GM23338 (cell line): ENCODE measurements around the gene SEMA5A. TPM values are rescaled to one million over a fixed set of nuclear protein-coding genes. Genes with fewer than 3 reads are reported as not detected.

Source experiments
- ATAC-seq: fragments of 200-7000 bp; cut with Tn5 transposase; 3 replicates; pipeline ENCODE4 v1.9.1; 2020
- DNase-seq: peaks from one replicate; pipeline ENCODE4 v3.0.0-alpha.2; 2015; ENCODE audit warnings: low spot score
- H2AFZ ChIP-seq: fragments of 200-600 bp; sonication (generic); 2 replicates; pipeline ENCODE4 v1.8.0; 2016; ENCODE audit warnings: antibody characterized with exemption, mild to moderate bottlenecking, moderate library complexity
- H3F3A ChIP-seq: fragments of 200-600 bp; sonication (generic); replicated peaks from 2 replicates; pipeline ENCODE4 v1.8.0; 2017; ENCODE audit warnings: antibody characterized with exemption, mixed run types, low read depth
- H3K27ac ChIP-seq: fragments of 200-600 bp; sonication (generic); 2 replicates; pipeline ENCODE4 v1.6.1; 2016; ENCODE audit warnings: low read depth
- H3K27me3 ChIP-seq: fragments of 200-600 bp; sonication (generic); 2 replicates; pipeline ENCODE4 v1.8.0; 2016; ENCODE audit warnings: mild to moderate bottlenecking, mixed run types, moderate library complexity; ENCODE audit not compliant: insufficient read depth
- H3K36me3 ChIP-seq: fragments of 200-600 bp; sonication (generic); 2 replicates; pipeline ENCODE4 v1.8.0; 2016; ENCODE audit warnings: mild to moderate bottlenecking; ENCODE audit not compliant: insufficient read depth
- H3K4me1 ChIP-seq: fragments of 200-600 bp; sonication (generic); 2 replicates; pipeline ENCODE4 v1.8.0; 2016; ENCODE audit warnings: mild to moderate bottlenecking, moderate library complexity; ENCODE audit not compliant: insufficient read depth
- H3K4me2 ChIP-seq: fragments of 200-600 bp; sonication (generic); 2 replicates; pipeline ENCODE4 v1.7.1; 2017; ENCODE audit warnings: mixed run types
- H3K4me3 ChIP-seq: fragments of 200-600 bp; sonication (generic); 2 replicates; pipeline ENCODE4 v1.6.1; 2016; ENCODE audit warnings: mixed run types
- H3K79me2 ChIP-seq: fragments of 200-600 bp; sonication (generic); replicated peaks from 2 replicates; pipeline ENCODE4 v1.8.0; 2017; ENCODE audit warnings: mild to moderate bottlenecking; ENCODE audit not compliant: insufficient read depth
- H3K9me2 ChIP-seq: fragments of 200-600 bp; sonication (generic); 2 replicates; pipeline ENCODE4 v1.8.0; 2017; ENCODE audit not compliant: insufficient read depth
- H4K20me1 ChIP-seq: fragments of 200-600 bp; sonication (generic); replicated peaks from 2 replicates; pipeline ENCODE4 v1.8.0; 2017; ENCODE audit warnings: mild to moderate bottlenecking; ENCODE audit not compliant: insufficient read depth
- H3K27ac Mint-ChIP-seq: 2 replicates; pipeline ENCODE4 v1.8.0; 2020; ENCODE audit warnings: inconsistent platforms, mild to moderate bottlenecking, moderate library complexity, mixed read lengths
- H3K27me3 Mint-ChIP-seq: 3 replicates; pipeline ENCODE4 v1.8.0; 2022; ENCODE audit warnings: low read depth, mild to moderate bottlenecking, moderate library complexity, mixed read lengths, inconsistent platforms; ENCODE audit not compliant: insufficient read depth, poor library complexity
- H3K36me3 Mint-ChIP-seq: 3 replicates; pipeline ENCODE4 v1.8.0; 2021; ENCODE audit warnings: low read depth, mild to moderate bottlenecking, inconsistent platforms, moderate library complexity, mixed read lengths
- H3K4me1 Mint-ChIP-seq: 3 replicates; pipeline ENCODE4 v1.8.0; 2020; ENCODE audit warnings: mild to moderate bottlenecking, inconsistent platforms, mixed read lengths
- H3K4me3 Mint-ChIP-seq: 3 replicates; pipeline ENCODE4 v1.8.0; 2021; ENCODE audit warnings: moderate library complexity, mild to moderate bottlenecking, inconsistent platforms, mixed read lengths
- H3K9me3 Mint-ChIP-seq: 3 replicates; pipeline ENCODE4 v1.8.0; 2020; ENCODE audit warnings: moderate library complexity, mild to moderate bottlenecking, inconsistent platforms, mixed read lengths
- EZH2 ChIP-seq: fragments of 200-600 bp; sonication (generic); IDR thresholded peaks from one replicate; pipeline ENCODE4 v1.8.0; 2017; ENCODE audit warnings: antibody characterized with exemption, mild to moderate bottlenecking, low read depth; ENCODE audit not compliant: unreplicated experiment
- EZH2phosphoT487 ChIP-seq: fragments of 200-600 bp; sonication (generic); IDR thresholded peaks from one replicate; pipeline ENCODE4 v1.8.1; 2018; ENCODE audit warnings: antibody characterized with exemption; ENCODE audit not compliant: unreplicated experiment
- JUNB ChIP-seq: IDR thresholded peaks from one replicate; pipeline ENCODE4 v1.6.1; 2016; ENCODE audit warnings: antibody characterized with exemption; ENCODE audit not compliant: unreplicated experiment
- NANOG ChIP-seq: IDR thresholded peaks from 2 replicates; pipeline ENCODE4 v1.6.1; 2016; ENCODE audit warnings: antibody characterized with exemption, borderline replicate concordance
- POLR2AphosphoS5 ChIP-seq: IDR thresholded peaks from 2 replicates; pipeline ENCODE4 v1.6.1; 2016; ENCODE audit warnings: antibody characterized with exemption, low read depth
- STAT1 ChIP-seq: IDR thresholded peaks from one replicate; pipeline ENCODE4 v1.6.1; 2016; ENCODE audit warnings: antibody characterized with exemption; ENCODE audit not compliant: unreplicated experiment
- ZNF114 ChIP-seq: fragments of 250-450 bp; sonication (Bioruptor Pico); IDR thresholded peaks from 2 replicates; pipeline ENCODE4 v1.5.0; 2020; ENCODE audit warnings: mild to moderate bottlenecking, moderate library complexity
- ZNF331 ChIP-seq: fragments of 250-450 bp; sonication (Bioruptor Pico); IDR thresholded peaks from 2 replicates; pipeline ENCODE4 v1.5.0; 2020; ENCODE audit warnings: low read depth, mild to moderate bottlenecking, moderate library complexity
- polyA plus RNA-seq: library from polyadenylated mRNA; unstranded; fragments of >200 nt; fragmentation: Nextera tagmentation; extraction: Ambion mirVana; gene quantifications from 2 replicates; pipeline ENCODE4 v1.2.1, GENCODE V29; 2016
- total RNA-seq: library from RNA; depleted of rRNA; stranded (reverse); fragments of >200 nt; shearing (Covaris generic); gene quantifications from 2 replicates; pipeline ENCODE4 v1.2.3, GENCODE V29; 2014
- TF ChIP-seq, protein P1 (sequence below), 2 experiments: fragments of 200-600 bp in 1 of 2; sonication (generic) in 1 of 2; conservative IDR thresholded peaks; 2 replicates each; pipeline versions ENCODE4 v1.5.1 to v1.6.1; 2016 to 2017; ENCODE audit warnings: antibody characterized with exemption in 2 of 2, low read depth in 2 of 2, mild to moderate bottlenecking in 2 of 2, moderate library complexity in 1 of 2
- TF ChIP-seq, protein P2 (sequence below): fragments of 250-450 bp; sonication (Bioruptor Pico); IDR thresholded peaks from 2 replicates; pipeline ENCODE4 v1.5.0; 2020; ENCODE audit warnings: mild to moderate bottlenecking, moderate library complexity
- TF ChIP-seq, protein P3 (sequence below): IDR thresholded peaks from one replicate; pipeline ENCODE4 v1.6.1; 2018; ENCODE audit warnings: antibody characterized with exemption; ENCODE audit not compliant: unreplicated experiment
- TF ChIP-seq, protein P4 (sequence below): IDR thresholded peaks from 2 replicates; pipeline ENCODE4 v1.6.1; 2016; ENCODE audit warnings: antibody characterized with exemption

Gene SEMA5A
- total and polyA plus RNA-seq, 2 experiments from 2014 or later = 2.1 to 8.1 TPM

DNA sequence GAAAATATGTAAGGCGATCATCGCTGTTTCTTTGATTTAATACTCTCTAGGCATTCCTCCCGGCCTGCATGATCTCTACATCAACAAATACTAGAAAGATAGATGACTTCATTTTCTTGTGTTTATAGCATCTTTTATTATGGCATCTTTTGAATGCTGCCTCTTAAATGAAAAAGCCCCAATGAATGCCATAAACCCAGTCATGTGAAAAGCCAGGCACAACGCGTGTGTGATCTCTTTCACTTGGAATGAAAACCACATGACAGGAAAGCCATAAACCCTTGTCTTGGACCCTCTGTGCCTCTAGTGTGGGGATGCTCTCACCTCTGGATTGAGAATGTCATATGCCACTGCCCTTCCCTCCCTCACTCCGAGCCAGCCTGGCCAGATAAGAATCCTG lies 476.2 kb downstream of the SEMA5A start:
- Histone ChIP-seq H3F3A (no peaks in the 10 kb centered on the region), H4K20me1 (no peaks in the 10 kb centered on the region), H3K79me2 (no peaks in the 10 kb centered on the region), H3K27me3 (no peaks in the 10 kb centered on the region), H3K36me3 (peaks cover 4% of the 10 kb centered on the region; the same call in 1 of the 2 replicates), H3K4me3 (no peak overlapping the region), H3K4me2 (no peak overlapping the region), H3K4me1 (no peaks in the 10 kb centered on the region), H3K27ac (no peak overlapping the region), H2AFZ (no peak overlapping the region), H3K9me2 (peaks cover 2% of the 10 kb centered on the region; the same call in 1 of the 2 replicates)
- H3K4me1 Mint-ChIP-seq = no peaks in the 10 kb centered on the region
- H3K36me3 Mint-ChIP-seq = peaks cover 3% of the 10 kb centered on the region; the same call in 2 of the 3 replicates
- no peak overlapping the region for H3K4me3 Mint-ChIP-seq
- no peak overlapping the region for H3K27ac Mint-ChIP-seq
- no peaks in the 10 kb centered on the region for H3K27me3 Mint-ChIP-seq
- TF ChIP-seq, protein P1, sequence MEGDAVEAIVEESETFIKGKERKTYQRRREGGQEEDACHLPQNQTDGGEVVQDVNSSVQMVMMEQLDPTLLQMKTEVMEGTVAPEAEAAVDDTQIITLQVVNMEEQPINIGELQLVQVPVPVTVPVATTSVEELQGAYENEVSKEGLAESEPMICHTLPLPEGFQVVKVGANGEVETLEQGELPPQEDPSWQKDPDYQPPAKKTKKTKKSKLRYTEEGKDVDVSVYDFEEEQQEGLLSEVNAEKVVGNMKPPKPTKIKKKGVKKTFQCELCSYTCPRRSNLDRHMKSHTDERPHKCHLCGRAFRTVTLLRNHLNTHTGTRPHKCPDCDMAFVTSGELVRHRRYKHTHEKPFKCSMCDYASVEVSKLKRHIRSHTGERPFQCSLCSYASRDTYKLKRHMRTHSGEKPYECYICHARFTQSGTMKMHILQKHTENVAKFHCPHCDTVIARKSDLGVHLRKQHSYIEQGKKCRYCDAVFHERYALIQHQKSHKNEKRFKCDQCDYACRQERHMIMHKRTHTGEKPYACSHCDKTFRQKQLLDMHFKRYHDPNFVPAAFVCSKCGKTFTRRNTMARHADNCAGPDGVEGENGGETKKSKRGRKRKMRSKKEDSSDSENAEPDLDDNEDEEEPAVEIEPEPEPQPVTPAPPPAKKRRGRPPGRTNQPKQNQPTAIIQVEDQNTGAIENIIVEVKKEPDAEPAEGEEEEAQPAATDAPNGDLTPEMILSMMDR (conservative IDR thresholded peaks at IDR 0.05; ENCODE audit: low read depth in 2 of 2) = no peak
- TF ChIP-seq POLR2AphosphoS5 (no peak), EZH2phosphoT487 (no peak), JUNB (no peak), ZNF331 (CRISPR knock-in tag) (no peak), ZNF114 (CRISPR knock-in tag) (no peak), NANOG (no peak), STAT1 (no peak), EZH2 (no peak)
- TF ChIP-seq, protein P2, sequence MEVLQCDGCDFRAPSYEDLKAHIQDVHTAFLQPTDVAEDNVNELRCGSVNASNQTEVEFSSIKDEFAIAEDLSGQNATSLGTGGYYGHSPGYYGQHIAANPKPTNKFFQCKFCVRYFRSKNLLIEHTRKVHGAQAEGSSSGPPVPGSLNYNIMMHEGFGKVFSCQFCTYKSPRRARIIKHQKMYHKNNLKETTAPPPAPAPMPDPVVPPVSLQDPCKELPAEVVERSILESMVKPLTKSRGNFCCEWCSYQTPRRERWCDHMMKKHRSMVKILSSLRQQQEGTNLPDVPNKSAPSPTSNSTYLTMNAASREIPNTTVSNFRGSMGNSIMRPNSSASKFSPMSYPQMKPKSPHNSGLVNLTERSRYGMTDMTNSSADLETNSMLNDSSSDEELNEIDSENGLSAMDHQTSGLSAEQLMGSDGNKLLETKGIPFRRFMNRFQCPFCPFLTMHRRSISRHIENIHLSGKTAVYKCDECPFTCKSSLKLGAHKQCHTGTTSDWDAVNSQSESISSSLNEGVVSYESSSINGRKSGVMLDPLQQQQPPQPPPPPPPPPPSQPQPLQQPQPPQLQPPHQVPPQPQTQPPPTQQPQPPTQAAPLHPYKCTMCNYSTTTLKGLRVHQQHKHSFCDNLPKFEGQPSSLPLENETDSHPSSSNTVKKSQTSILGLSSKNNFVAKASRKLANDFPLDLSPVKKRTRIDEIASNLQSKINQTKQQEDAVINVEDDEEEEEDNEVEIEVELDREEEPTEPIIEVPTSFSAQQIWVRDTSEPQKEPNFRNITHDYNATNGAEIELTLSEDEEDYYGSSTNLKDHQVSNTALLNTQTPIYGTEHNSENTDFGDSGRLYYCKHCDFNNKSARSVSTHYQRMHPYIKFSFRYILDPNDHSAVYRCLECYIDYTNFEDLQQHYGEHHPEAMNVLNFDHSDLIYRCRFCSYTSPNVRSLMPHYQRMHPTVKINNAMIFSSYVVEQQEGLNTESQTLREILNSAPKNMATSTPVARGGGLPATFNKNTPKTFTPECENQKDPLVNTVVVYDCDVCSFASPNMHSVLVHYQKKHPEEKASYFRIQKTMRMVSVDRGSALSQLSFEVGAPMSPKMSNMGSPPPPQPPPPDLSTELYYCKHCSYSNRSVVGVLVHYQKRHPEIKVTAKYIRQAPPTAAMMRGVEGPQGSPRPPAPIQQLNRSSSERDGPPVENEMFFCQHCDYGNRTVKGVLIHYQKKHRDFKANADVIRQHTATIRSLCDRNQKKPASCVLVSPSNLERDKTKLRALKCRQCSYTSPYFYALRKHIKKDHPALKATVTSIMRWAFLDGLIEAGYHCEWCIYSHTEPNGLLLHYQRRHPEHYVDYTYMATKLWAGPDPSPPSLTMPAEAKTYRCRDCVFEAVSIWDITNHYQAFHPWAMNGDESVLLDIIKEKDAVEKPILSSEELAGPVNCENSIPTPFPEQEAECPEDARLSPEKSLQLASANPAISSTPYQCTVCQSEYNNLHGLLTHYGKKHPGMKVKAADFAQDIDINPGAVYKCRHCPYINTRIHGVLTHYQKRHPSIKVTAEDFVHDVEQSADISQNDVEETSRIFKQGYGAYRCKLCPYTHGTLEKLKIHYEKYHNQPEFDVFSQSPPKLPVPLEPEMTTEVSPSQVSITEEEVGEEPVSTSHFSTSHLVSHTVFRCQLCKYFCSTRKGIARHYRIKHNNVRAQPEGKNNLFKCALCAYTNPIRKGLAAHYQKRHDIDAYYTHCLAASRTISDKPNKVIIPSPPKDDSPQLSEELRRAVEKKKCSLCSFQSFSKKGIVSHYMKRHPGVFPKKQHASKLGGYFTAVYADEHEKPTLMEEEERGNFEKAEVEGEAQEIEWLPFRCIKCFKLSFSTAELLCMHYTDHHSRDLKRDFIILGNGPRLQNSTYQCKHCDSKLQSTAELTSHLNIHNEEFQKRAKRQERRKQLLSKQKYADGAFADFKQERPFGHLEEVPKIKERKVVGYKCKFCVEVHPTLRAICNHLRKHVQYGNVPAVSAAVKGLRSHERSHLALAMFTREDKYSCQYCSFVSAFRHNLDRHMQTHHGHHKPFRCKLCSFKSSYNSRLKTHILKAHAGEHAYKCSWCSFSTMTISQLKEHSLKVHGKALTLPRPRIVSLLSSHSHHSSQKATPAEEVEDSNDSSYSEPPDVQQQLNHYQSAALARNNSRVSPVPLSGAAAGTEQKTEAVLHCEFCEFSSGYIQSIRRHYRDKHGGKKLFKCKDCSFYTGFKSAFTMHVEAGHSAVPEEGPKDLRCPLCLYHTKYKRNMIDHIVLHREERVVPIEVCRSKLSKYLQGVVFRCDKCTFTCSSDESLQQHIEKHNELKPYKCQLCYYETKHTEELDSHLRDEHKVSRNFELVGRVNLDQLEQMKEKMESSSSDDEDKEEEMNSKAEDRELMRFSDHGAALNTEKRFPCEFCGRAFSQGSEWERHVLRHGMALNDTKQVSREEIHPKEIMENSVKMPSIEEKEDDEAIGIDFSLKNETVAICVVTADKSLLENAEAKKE (CRISPR knock-in tag) = no peak
- TF ChIP-seq, protein P3, sequence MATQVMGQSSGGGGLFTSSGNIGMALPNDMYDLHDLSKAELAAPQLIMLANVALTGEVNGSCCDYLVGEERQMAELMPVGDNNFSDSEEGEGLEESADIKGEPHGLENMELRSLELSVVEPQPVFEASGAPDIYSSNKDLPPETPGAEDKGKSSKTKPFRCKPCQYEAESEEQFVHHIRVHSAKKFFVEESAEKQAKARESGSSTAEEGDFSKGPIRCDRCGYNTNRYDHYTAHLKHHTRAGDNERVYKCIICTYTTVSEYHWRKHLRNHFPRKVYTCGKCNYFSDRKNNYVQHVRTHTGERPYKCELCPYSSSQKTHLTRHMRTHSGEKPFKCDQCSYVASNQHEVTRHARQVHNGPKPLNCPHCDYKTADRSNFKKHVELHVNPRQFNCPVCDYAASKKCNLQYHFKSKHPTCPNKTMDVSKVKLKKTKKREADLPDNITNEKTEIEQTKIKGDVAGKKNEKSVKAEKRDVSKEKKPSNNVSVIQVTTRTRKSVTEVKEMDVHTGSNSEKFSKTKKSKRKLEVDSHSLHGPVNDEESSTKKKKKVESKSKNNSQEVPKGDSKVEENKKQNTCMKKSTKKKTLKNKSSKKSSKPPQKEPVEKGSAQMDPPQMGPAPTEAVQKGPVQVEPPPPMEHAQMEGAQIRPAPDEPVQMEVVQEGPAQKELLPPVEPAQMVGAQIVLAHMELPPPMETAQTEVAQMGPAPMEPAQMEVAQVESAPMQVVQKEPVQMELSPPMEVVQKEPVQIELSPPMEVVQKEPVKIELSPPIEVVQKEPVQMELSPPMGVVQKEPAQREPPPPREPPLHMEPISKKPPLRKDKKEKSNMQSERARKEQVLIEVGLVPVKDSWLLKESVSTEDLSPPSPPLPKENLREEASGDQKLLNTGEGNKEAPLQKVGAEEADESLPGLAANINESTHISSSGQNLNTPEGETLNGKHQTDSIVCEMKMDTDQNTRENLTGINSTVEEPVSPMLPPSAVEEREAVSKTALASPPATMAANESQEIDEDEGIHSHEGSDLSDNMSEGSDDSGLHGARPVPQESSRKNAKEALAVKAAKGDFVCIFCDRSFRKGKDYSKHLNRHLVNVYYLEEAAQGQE = no peak
- TF ChIP-seq, protein P4, sequence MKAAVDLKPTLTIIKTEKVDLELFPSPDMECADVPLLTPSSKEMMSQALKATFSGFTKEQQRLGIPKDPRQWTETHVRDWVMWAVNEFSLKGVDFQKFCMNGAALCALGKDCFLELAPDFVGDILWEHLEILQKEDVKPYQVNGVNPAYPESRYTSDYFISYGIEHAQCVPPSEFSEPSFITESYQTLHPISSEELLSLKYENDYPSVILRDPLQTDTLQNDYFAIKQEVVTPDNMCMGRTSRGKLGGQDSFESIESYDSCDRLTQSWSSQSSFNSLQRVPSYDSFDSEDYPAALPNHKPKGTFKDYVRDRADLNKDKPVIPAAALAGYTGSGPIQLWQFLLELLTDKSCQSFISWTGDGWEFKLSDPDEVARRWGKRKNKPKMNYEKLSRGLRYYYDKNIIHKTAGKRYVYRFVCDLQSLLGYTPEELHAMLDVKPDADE = no peak
- no peaks in the 10 kb centered on the region for H3K9me3 Mint-ChIP-seq
- no peak for ATAC-seq
- DNase-seq = no peak
